ENCODE data around the gene TBX4.
"Not testable (repeated sequence)": the region's sequence is repeated elsewhere in the genome, so short reads cannot be mapped to it uniquely, and the experiment has no call there.

The TBX4 gene

GRCh38 chr17:61429274-61429673 lies 22.9 kb upstream of the TBX4 start:
- Histone ChIP-seq H3K27ac (ENCODE audit: low read length, poor library complexity, severe bottlenecking) (no peak overlapping the region), H3K9ac (ENCODE audit: low read length) (no peak overlapping the region), H4K8ac (ENCODE audit: low read length) (no peak overlapping the region), H3K4me1 (ENCODE audit: control insufficient read depth, insufficient read depth, low read depth, low read length) (peaks cover 7% of the 10 kb centered on the region), H3K23ac (ENCODE audit: low read length in 2 of 2) (no peak overlapping the region), H3K9me3 (ENCODE audit: control insufficient read depth, low read length) (no peaks in the 10 kb centered on the region), H2BK12ac (ENCODE audit: low read length in 2 of 2) (no peak overlapping the region), H3K27me3 (ENCODE audit: control insufficient read depth in 1 of 2, insufficient read depth in 1 of 2, low read length in 2 of 2) (peaks cover 0 to 11% of the 10 kb centered on the region in 2 experiments), H2AK5ac (ENCODE audit: low read length, severe bottlenecking) (no peak overlapping the region), H2AFZ (ENCODE audit: low read depth, low read length) (no peak overlapping the region), H3K4ac (ENCODE audit: low read depth in 1 of 2, low read length in 2 of 2) (no peak overlapping the region), H3K14ac (ENCODE audit: low read length in 2 of 2) (no peak overlapping the region), H3K79me1 (replicated peaks; ENCODE audit: low read length, poor library complexity, severe bottlenecking) (no peaks in the 10 kb centered on the region), H2BK120ac (ENCODE audit: low read depth, low read length) (no peak overlapping the region), H3K36me3 (ENCODE audit: control insufficient read depth in 1 of 2, insufficient read depth in 2 of 2, low read depth in 1 of 2, low read length in 2 of 2) (no peaks in the 10 kb centered on the region), H2BK15ac (ENCODE audit: low read depth, poor library complexity, severe bottlenecking) (no peak overlapping the region), H4K91ac (ENCODE audit: low read length) (no peak overlapping the region), H3K4me2 (ENCODE audit: low read length, poor library complexity, severe bottlenecking) (no peak overlapping the region), H3K18ac (ENCODE audit: low read depth in 1 of 2, low read length in 2 of 2) (no peak overlapping the region), H3K4me3 (ENCODE audit: insufficient read depth in 1 of 2, low read depth in 1 of 2, low read length in 2 of 2) (no peak overlapping the region), H2BK5ac (ENCODE audit: low read depth, low read length, poor library complexity, severe bottlenecking) (no peak overlapping the region)
- no peak for DNase-seq
- 83% methylated on average over 1 of the region's 1 CpG for WGBS

GRCh38 chr17:61429831-61430230 lies 22.4 kb upstream of the TBX4 start:
- WGBS, result 91% methylated on average over 6 of the region's 6 CpGs
- H2BK5ac ChIP-seq (ENCODE audit: low read depth, low read length, poor library complexity, severe bottlenecking); H3K23ac ChIP-seq (ENCODE audit: low read length in 2 of 2); H2AK5ac ChIP-seq (ENCODE audit: low read length, severe bottlenecking); H3K27me3 ChIP-seq (ENCODE audit: control insufficient read depth in 1 of 2, insufficient read depth in 1 of 2, low read length in 2 of 2); H3K4ac ChIP-seq (ENCODE audit: low read depth in 1 of 2, low read length in 2 of 2); H3K4me1 ChIP-seq (ENCODE audit: control insufficient read depth, insufficient read depth, low read depth, low read length); H4K91ac ChIP-seq (ENCODE audit: low read length); H2AFZ ChIP-seq (ENCODE audit: low read depth, low read length); H2BK15ac ChIP-seq (ENCODE audit: low read depth, poor library complexity, severe bottlenecking); H3K27ac ChIP-seq (ENCODE audit: low read length, poor library complexity, severe bottlenecking); H3K4me2 ChIP-seq (ENCODE audit: low read length, poor library complexity, severe bottlenecking); H3K4me3 ChIP-seq (ENCODE audit: insufficient read depth in 1 of 2, low read depth in 1 of 2, low read length in 2 of 2); H4K8ac ChIP-seq (ENCODE audit: low read length); H3K18ac ChIP-seq (ENCODE audit: low read depth in 1 of 2, low read length in 2 of 2); H3K14ac ChIP-seq (ENCODE audit: low read length in 2 of 2); H3K9me3 ChIP-seq (ENCODE audit: control insufficient read depth, low read length); H3K36me3 ChIP-seq (ENCODE audit: control insufficient read depth in 1 of 2, insufficient read depth in 2 of 2, low read depth in 1 of 2, low read length in 2 of 2); H2BK120ac ChIP-seq (ENCODE audit: low read depth, low read length); DNase-seq; H3K9ac ChIP-seq (ENCODE audit: low read length); H2BK12ac ChIP-seq (ENCODE audit: low read length in 2 of 2); H3K79me1 ChIP-seq (replicated peaks; ENCODE audit: low read length, poor library complexity, severe bottlenecking): not testable (repeated sequence)

GRCh38 chr17:61431594-61432311 lies 20.5 kb upstream of the TBX4 start:
- no peak overlapping the region for H3K4me2 ChIP-seq (ENCODE audit: low read length, poor library complexity, severe bottlenecking)
- 69% methylated on average over 4 of the region's 4 CpGs for WGBS
- peaks cover 15% of the 10 kb centered on the region for H3K9me3 ChIP-seq (ENCODE audit: control insufficient read depth, low read length)
- no peak overlapping the region for H3K9ac ChIP-seq (ENCODE audit: low read length)
- H2BK15ac ChIP-seq (ENCODE audit: low read depth, poor library complexity, severe bottlenecking), result no peak overlapping the region
- H3K27ac ChIP-seq (ENCODE audit: low read length, poor library complexity, severe bottlenecking), result no peak overlapping the region
- H3K4me3 ChIP-seq (ENCODE audit: insufficient read depth in 1 of 2, low read depth in 1 of 2, low read length in 2 of 2), result no peak overlapping the region
- peaks cover 0 to 4% of the 10 kb centered on the region in 2 experiments for H3K27me3 ChIP-seq (ENCODE audit: control insufficient read depth in 1 of 2, insufficient read depth in 1 of 2, low read length in 2 of 2)
- no peak overlapping the region for H3K18ac ChIP-seq (ENCODE audit: low read depth in 1 of 2, low read length in 2 of 2)
- no peak overlapping the region for H4K91ac ChIP-seq (ENCODE audit: low read length)
- DNase-seq, result no peak
- H3K4ac ChIP-seq (ENCODE audit: low read depth in 1 of 2, low read length in 2 of 2), result no peak overlapping the region
- no peak overlapping the region for H2BK120ac ChIP-seq (ENCODE audit: low read depth, low read length)
- H3K23ac ChIP-seq (ENCODE audit: low read length in 2 of 2), result no peak overlapping the region
- no peak overlapping the region for H2AFZ ChIP-seq (ENCODE audit: low read depth, low read length)
- H2AK5ac ChIP-seq (ENCODE audit: low read length, severe bottlenecking), result no peak overlapping the region
- no peak overlapping the region for H3K14ac ChIP-seq (ENCODE audit: low read length in 2 of 2)
- no peak overlapping the region for H2BK12ac ChIP-seq (ENCODE audit: low read length in 2 of 2)
- no peaks in the 10 kb centered on the region for H3K36me3 ChIP-seq (ENCODE audit: control insufficient read depth in 1 of 2, insufficient read depth in 2 of 2, low read depth in 1 of 2, low read length in 2 of 2)
- H3K4me1 ChIP-seq (ENCODE audit: control insufficient read depth, insufficient read depth, low read depth, low read length), result peaks cover 2% of the 10 kb centered on the region
- no peak overlapping the region for H4K8ac ChIP-seq (ENCODE audit: low read length)
- no peaks in the 10 kb centered on the region for H3K79me1 ChIP-seq (replicated peaks; ENCODE audit: low read length, poor library complexity, severe bottlenecking)
- H2BK5ac ChIP-seq (ENCODE audit: low read depth, low read length, poor library complexity, severe bottlenecking), result no peak overlapping the region

- no peak overlapping the region for H3K4me3 ChIP-seq (ENCODE audit: insufficient read depth in 1 of 2, low read depth in 1 of 2, low read length in 2 of 2)
- H3K9me3 ChIP-seq (ENCODE audit: control insufficient read depth, low read length), result peaks cover 30% of the 10 kb centered on the region
- H3K9ac ChIP-seq (ENCODE audit: low read length), result no peak overlapping the region
- no peak overlapping the region for H3K14ac ChIP-seq (ENCODE audit: low read length in 2 of 2)
- no peak overlapping the region for H2AFZ ChIP-seq (ENCODE audit: low read depth, low read length)
- H3K27me3 ChIP-seq (ENCODE audit: control insufficient read depth in 1 of 2, insufficient read depth in 1 of 2, low read length in 2 of 2), result peaks cover 21% of the 10 kb centered on the region in 2 experiments
- H4K91ac ChIP-seq (ENCODE audit: low read length), result no peak overlapping the region
- H2BK5ac ChIP-seq (ENCODE audit: low read depth, low read length, poor library complexity, severe bottlenecking), result no peak overlapping the region
- no peak overlapping the region for H3K4ac ChIP-seq (ENCODE audit: low read depth in 1 of 2, low read length in 2 of 2)
- H2BK120ac ChIP-seq (ENCODE audit: low read depth, low read length), result no peak overlapping the region
- no peak overlapping the region for H2AK5ac ChIP-seq (ENCODE audit: low read length, severe bottlenecking)
- H3K79me1 ChIP-seq (replicated peaks; ENCODE audit: low read length, poor library complexity, severe bottlenecking), result no peaks in the 10 kb centered on the region
- no peaks in the 10 kb centered on the region for H3K36me3 ChIP-seq (ENCODE audit: control insufficient read depth in 1 of 2, insufficient read depth in 2 of 2, low read depth in 1 of 2, low read length in 2 of 2)
- H3K27ac ChIP-seq (ENCODE audit: low read length, poor library complexity, severe bottlenecking), result no peak overlapping the region
- H3K18ac ChIP-seq (ENCODE audit: low read depth in 1 of 2, low read length in 2 of 2), result no peak overlapping the region
- no peak overlapping the region for H2BK12ac ChIP-seq (ENCODE audit: low read length in 2 of 2)
- no peak overlapping the region for H4K8ac ChIP-seq (ENCODE audit: low read length)
- peaks cover 2% of the 10 kb centered on the region for H3K4me1 ChIP-seq (ENCODE audit: control insufficient read depth, insufficient read depth, low read depth, low read length)
- no peak overlapping the region for H2BK15ac ChIP-seq (ENCODE audit: low read depth, poor library complexity, severe bottlenecking)
- no peak overlapping the region for H3K4me2 ChIP-seq (ENCODE audit: low read length, poor library complexity, severe bottlenecking)
- H3K23ac ChIP-seq (ENCODE audit: low read length in 2 of 2), result no peak overlapping the region
- DNase-seq, result no peak
These were observed 15.9 kb upstream of the TBX4 start for GRCh38 chr17:61436273-61436672.
